Osteoblast (primary cell): ENCODE measurements around the gene CRBN. TPM values are rescaled to one million over a fixed set of nuclear protein-coding genes. Genes with fewer than 3 reads are reported as not detected.

Experiments used
- DNase-seq: peaks from one replicate; pipeline ENCODE4 v3.0.0; 2011; ENCODE audit warnings: low spot score, mixed read lengths; ENCODE audit not compliant: insufficient read length; ENCODE audit errors: missing footprints
- H2AFZ ChIP-seq: 2 replicates; pipeline ENCODE4 v1.6.0; 2011; ENCODE audit warnings: mild to moderate bottlenecking, low read length
- H3K27ac ChIP-seq: 2 replicates; pipeline ENCODE4 v1.5.1; 2011; ENCODE audit warnings: mild to moderate bottlenecking, low read depth, low read length, moderate library complexity
- H3K27me3 ChIP-seq: 2 replicates; pipeline ENCODE4 v1.6.0; 2012; ENCODE audit warnings: mild to moderate bottlenecking, control low read depth, inconsistent platforms, low read length, moderate library complexity; ENCODE audit not compliant: insufficient read depth
- H3K36me3 ChIP-seq: 2 replicates; pipeline ENCODE4 v1.5.1; 2011; ENCODE audit warnings: mild to moderate bottlenecking, low read length, control low read depth, moderate library complexity; ENCODE audit not compliant: insufficient read depth
- H3K4me1 ChIP-seq: 2 replicates; pipeline ENCODE4 v1.5.1; 2011; ENCODE audit warnings: mild to moderate bottlenecking, low read length, control low read depth, moderate library complexity; ENCODE audit not compliant: insufficient read depth
- H3K4me2 ChIP-seq: 2 replicates; pipeline ENCODE4 v1.6.0; 2011; ENCODE audit warnings: mild to moderate bottlenecking, low read length; ENCODE audit not compliant: insufficient read depth
- H3K4me3 ChIP-seq: fragments of 200-600 bp; sonication (generic); 3 replicates; pipeline ENCODE4 v1.5.1; 2012; ENCODE audit warnings: mild to moderate bottlenecking, low read length, inconsistent platforms; ENCODE audit not compliant: insufficient read depth
- H3K79me2 ChIP-seq: 2 replicates; pipeline ENCODE4 v1.6.0; 2012; ENCODE audit warnings: mild to moderate bottlenecking, low read length, control low read depth, inconsistent platforms; ENCODE audit not compliant: insufficient read depth
- H3K9me3 ChIP-seq: 2 replicates; pipeline ENCODE4 v1.5.1; 2011; ENCODE audit warnings: low read depth, low read length, control low read depth
- H4K20me1 ChIP-seq: 2 replicates; pipeline ENCODE4 v1.6.0; 2012; ENCODE audit warnings: mild to moderate bottlenecking, low read length, control low read depth; ENCODE audit not compliant: insufficient read depth
- CTCF ChIP-seq: IDR thresholded peaks from 2 replicates; pipeline ENCODE4 v1.5.1; 2011; ENCODE audit warnings: mild to moderate bottlenecking, low read depth, low read length, moderate library complexity; ENCODE audit errors: extremely low read depth
- total RNA-seq: library from RNA; depleted of rRNA; stranded (reverse); fragments of >200 nt; gene quantifications from 2 replicates; pipeline ENCODE4 v1.2.3, GENCODE V29; 2012

CRBN gene
- total RNA-seq, 1 donor: 76.0 TPM

- Histone ChIP-seq H3K4me2 (no peak overlapping the region), H3K4me3 (no peak overlapping the region), H3K4me1 (no peaks in the 10 kb centered on the region), H3K9me3 (no peaks in the 10 kb centered on the region), H3K27me3 (no peaks in the 10 kb centered on the region), H3K79me2 (no peaks in the 10 kb centered on the region), H3K36me3 (no peaks in the 10 kb centered on the region), H2AFZ (no peak overlapping the region), H4K20me1 (no peaks in the 10 kb centered on the region), H3K27ac (no peak overlapping the region)
- no peak for TF ChIP-seq CTCF
- no peak for DNase-seq
Observed at GRCh38 chr3:3107858-3108257, 71.6 kb downstream of the CRBN start.

DNA sequence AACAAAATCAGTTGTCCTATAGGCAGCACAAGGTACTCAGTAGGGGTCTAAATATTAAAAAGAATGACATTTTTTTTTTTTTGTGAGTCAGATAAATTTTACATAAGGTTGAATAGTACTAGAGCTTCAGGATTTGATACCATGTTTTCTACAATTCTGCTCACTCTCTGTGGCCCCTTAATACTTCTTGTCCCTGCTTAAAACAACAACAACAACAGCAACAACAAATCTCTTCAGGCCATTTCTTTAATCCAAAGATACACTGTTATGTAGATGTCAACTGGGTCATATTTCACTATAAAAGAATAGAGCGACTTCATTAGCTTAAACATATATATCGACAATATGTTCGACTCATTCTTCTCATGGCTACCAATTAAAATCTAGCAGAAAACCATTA lies 72.3 kb downstream of the CRBN start:
- no peaks in the 10 kb centered on the region for H3K9me3 ChIP-seq
- no peak overlapping the region for H3K4me3 ChIP-seq
- DNase-seq: no peak
- H3K27me3 ChIP-seq: no peaks in the 10 kb centered on the region
- TF ChIP-seq CTCF: no peak
- no peak overlapping the region for H3K27ac ChIP-seq
- no peaks in the 10 kb centered on the region for H3K79me2 ChIP-seq
- H4K20me1 ChIP-seq: no peaks in the 10 kb centered on the region
- H3K36me3 ChIP-seq: no peaks in the 10 kb centered on the region
- H2AFZ ChIP-seq: no peak overlapping the region
- H3K4me1 ChIP-seq: no peaks in the 10 kb centered on the region
- H3K4me2 ChIP-seq: no peak overlapping the region

DNA sequence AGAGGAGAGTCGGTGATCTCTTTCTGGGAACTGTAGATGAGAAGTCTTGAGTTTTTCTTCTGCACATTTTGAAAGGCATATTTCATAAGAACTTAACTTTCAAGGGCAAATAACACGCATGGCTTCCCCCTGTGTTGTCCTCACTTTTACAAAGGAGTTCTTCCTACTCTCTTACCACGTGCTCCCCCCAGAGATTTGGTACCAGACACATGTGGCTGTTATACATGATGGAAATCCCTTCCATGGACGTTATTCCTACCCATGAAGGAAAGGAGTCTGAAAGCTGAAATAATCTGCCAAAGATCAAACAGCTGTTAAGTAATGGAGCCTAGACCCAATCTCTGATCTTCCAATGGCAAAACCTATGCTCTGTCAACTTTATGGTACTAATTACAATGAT lies 73.7 kb downstream of the CRBN start:
- no peak for TF ChIP-seq CTCF
- Histone ChIP-seq H2AFZ (no peak overlapping the region), H3K36me3 (no peaks in the 10 kb centered on the region), H4K20me1 (no peaks in the 10 kb centered on the region), H3K4me2 (no peak overlapping the region), H3K27ac (no peak overlapping the region), H3K27me3 (no peaks in the 10 kb centered on the region), H3K4me1 (no peaks in the 10 kb centered on the region), H3K4me3 (no peak overlapping the region), H3K79me2 (no peaks in the 10 kb centered on the region), H3K9me3 (no peaks in the 10 kb centered on the region)
- DNase-seq: no peak

GRCh38 chr3:3105246-3105645 lies 74.2 kb downstream of the CRBN start:
- no peaks in the 10 kb centered on the region for H3K36me3 ChIP-seq
- no peaks in the 10 kb centered on the region for H4K20me1 ChIP-seq
- H3K4me1 ChIP-seq: no peaks in the 10 kb centered on the region
- no peak for TF ChIP-seq CTCF
- H3K4me2 ChIP-seq: no peak overlapping the region
- H3K9me3 ChIP-seq: no peaks in the 10 kb centered on the region
- no peak overlapping the region for H3K27ac ChIP-seq
- no peak overlapping the region for H2AFZ ChIP-seq
- H3K4me3 ChIP-seq: no peak overlapping the region
- no peaks in the 10 kb centered on the region for H3K27me3 ChIP-seq
- DNase-seq: no peak
- no peaks in the 10 kb centered on the region for H3K79me2 ChIP-seq
